ENCODE data around the gene APH1B. TPM values are rescaled to one million over a fixed set of nuclear protein-coding genes. Genes with fewer than 3 reads are reported as not detected.

Gene APH1B
- total and polyA plus RNA-seq, 2 donors (not counting 3 experiments of a cell fraction or from before 2014, with no cell fraction given): 14.6 to 24.6 TPM

- Histone ChIP-seq H3K4me1 (ENCODE audit: control insufficient read depth, extremely low read depth, insufficient read depth, low read length) (peaks cover 28% of the 10 kb centered on the region), H3K9me1 (replicated peaks; ENCODE audit: control insufficient read depth, extremely low read depth, insufficient read depth, low read length) (peaks cover 3% of the 10 kb centered on the region), H3K9me3 (replicated peaks; ENCODE audit: control insufficient read depth, insufficient read depth, low read length) (no peaks in the 10 kb centered on the region), H3K27ac (ENCODE audit: insufficient read depth, low read depth, low read length) (peak overlapping the region; percentile 63), H3K79me2 (ENCODE audit: control insufficient read depth, insufficient read depth, low read length) (no peaks in the 10 kb centered on the region), H3K36me3 (ENCODE audit: control insufficient read depth in 2 of 2, extremely low read depth in 1 of 2, insufficient read depth in 2 of 2, low read length in 2 of 2) (peaks cover 2 to 18% of the 10 kb centered on the region in 2 experiments), H3K9ac (replicated peaks; ENCODE audit: extremely low read depth, insufficient read depth, low read length) (peak overlapping the region; percentile 23), H2AFZ (ENCODE audit: low read depth, low read length) (no peak overlapping the region), H3K4me3 (replicated peaks in 1 of 3; ENCODE audit: insufficient read depth in 1 of 3, low read depth in 1 of 3, low read length in 3 of 3) (no peak overlapping the region), H3K4me2 (ENCODE audit: insufficient read depth, low read length) (peak overlapping the region; percentile 62), H4K20me1 (replicated peaks; ENCODE audit: control insufficient read depth, extremely low read depth, insufficient read depth, low read length) (no peaks in the 10 kb centered on the region), H3K27me3 (ENCODE audit: control insufficient read depth in 2 of 2, insufficient read depth in 2 of 2, low read length in 2 of 2) (no peaks in the 10 kb centered on the region)
- POLR2A ChIA-PET: no interaction called here
- DNase-seq (ENCODE audit: low read depth, low spot score) (peak; percentile 83), FAIRE-seq (peak; percentile 76)
- no peak for TF ChIP-seq POLR2A (IDR thresholded peaks at IDR 0.05; ENCODE audit: low read depth, low read length)
- TF ChIP-seq JUN (IDR thresholded peaks at IDR 0.05; ENCODE audit: borderline replicate concordance, insufficient read depth, insufficient read length, low read depth): no peak
- no peak for TF ChIP-seq MYC (IDR thresholded peaks at IDR 0.05; ENCODE audit: low read depth, low read length)
- no peak for TF ChIP-seq CTCF (IDR thresholded peaks at IDR 0.05; ENCODE audit: extremely low read depth in 1 of 2, insufficient read depth in 1 of 2, low read depth in 1 of 2, low read length in 2 of 2)
- no peak for TF ChIP-seq POLR2AphosphoS5 (IDR thresholded peaks at IDR 0.05; ENCODE audit: insufficient read depth, low read depth, low read length)
- TF ChIP-seq FOS (IDR thresholded peaks at IDR 0.05; ENCODE audit: borderline replicate concordance, insufficient read depth, low read length): no peak
- no peak for TF ChIP-seq EZH2 (IDR thresholded peaks at IDR 0.05; ENCODE audit: borderline replicate concordance, low read depth, low read length, severe bottlenecking)
- TF ChIP-seq MAX (IDR thresholded peaks at IDR 0.05; ENCODE audit: insufficient read depth, insufficient read length): no peak
- peak; percentile 17 for TF ChIP-seq GATA2 (IDR thresholded peaks at IDR 0.05; ENCODE audit: insufficient read depth, insufficient read length, low read depth, low read length)
- dilution Hi-C loops (cut with MboI; ENCODE audit: extremely low pct_ligation_motif_present, low sequenced_read_pairs): no loop called here
- no TSS peak for BruUV-seq (replicated peaks)
- CTCF ChIA-PET: interaction anchor here (1.2 to 1.5 kb wide), 3 partner anchors 16 to 142 kb away, joined by 3 to 5 read pairs (median 4); no protein-coding TSS in a partner anchor
- intact Hi-C loops (cut with micrococcal nuclease): no loop called here
Measured at GRCh38 chr15:63260791-63261190, 16.6 kb upstream of the APH1B start.
